RKO (cell line): Measurements from ENCODE around the gene AKT1.
A peak's percentile ranks its signal among the peaks of the same experiment; 100 is the strongest.

Experiments used
- DNase-seq: peaks from one replicate; pipeline ENCODE4 v3.0.0-alpha.2; 2016; ENCODE audit warnings: low spot score

Gene AKT1

GRCh38 chr14:104772707-104773504 lies 22.6 kb downstream of the AKT1 start:
- DNase-seq: no peak

GRCh38 chr14:104771918-104772706 lies 23.4 kb downstream of the AKT1 start:
- DNase-seq: no peak

GRCh38 chr14:104771374-104771773 lies 24.2 kb downstream of the AKT1 start:
- no peak for DNase-seq

- DNase-seq: peak; percentile 29
Measured at GRCh38 chr14:104770851-104771272, 24.7 kb downstream of the AKT1 start.

GRCh38 chr14:104770072-104770579 lies 25.4 kb downstream of the AKT1 start:
- no peak for DNase-seq

GRCh38 chr14:104769324-104770071 lies 26.1 kb downstream of the AKT1 start:
- DNase-seq: no peak

GRCh38 chr14:104768437-104769323 lies 26.9 kb downstream of the AKT1 start:
- DNase-seq: peak; percentile 77

- no peak for DNase-seq
Measured at GRCh38 chr14:104767634-104767918, 28.0 kb downstream of the AKT1 start.

GRCh38 chr14:104766863-104767633 lies 28.5 kb downstream of the AKT1 start:
- no peak for DNase-seq

GRCh38 chr14:104766256-104766862 lies 29.2 kb downstream of the AKT1 start:
- DNase-seq: no peak

GRCh38 chr14:104765517-104765916 lies 30.0 kb downstream of the AKT1 start:
- DNase-seq: no peak

- DNase-seq: no peak
Measured at GRCh38 chr14:104758981-104759969, 36.3 kb downstream of the AKT1 start.

GRCh38 chr14:104757681-104758392 lies 37.7 kb downstream of the AKT1 start:
- DNase-seq: no peak

- no peak for DNase-seq
Measured at GRCh38 chr14:104757238-104757585, 38.3 kb downstream of the AKT1 start.

- no peak for DNase-seq
Measured at GRCh38 chr14:104756477-104757237, 38.9 kb downstream of the AKT1 start.

GRCh38 chr14:104755621-104756020 lies 39.9 kb downstream of the AKT1 start:
- no peak for DNase-seq

- no peak for DNase-seq
Measured at GRCh38 chr14:104754213-104754851, 41.2 kb downstream of the AKT1 start.
